ENCODE results near the gene TMEM74B. TPM values are rescaled to one million over a fixed set of nuclear protein-coding genes. Genes with fewer than 3 reads are reported as not detected.

The TMEM74B gene
- total RNA-seq, 1 donor from 2014 or later: not detected

- no peak for TF ChIP-seq CTCF (IDR thresholded peaks at IDR 0.05)
- Histone ChIP-seq H3K9me3 (no peaks in the 10 kb centered on the region), H3K36me3 (no peaks in the 10 kb centered on the region), H3K4me3 (no peak overlapping the region), H3K4me1 (no peaks in the 10 kb centered on the region), H3K27ac (no peak overlapping the region), H3K27me3 (no peaks in the 10 kb centered on the region)
- intact Hi-C loops (cut with DNase I): no loop called here
- DNase-seq (ENCODE audit: low spot score in 2 of 2): no peak
These were observed 21.0 kb upstream of the TMEM74B start for GRCh38 chr20:1205802-1206201.

GRCh38 chr20:1204576-1204975 is 19.8 kb upstream of the TMEM74B start:
- no peak for DNase-seq (ENCODE audit: low spot score in 2 of 2)
- Histone ChIP-seq H3K27me3 (no peaks in the 10 kb centered on the region), H3K27ac (no peak overlapping the region), H3K4me1 (no peaks in the 10 kb centered on the region), H3K9me3 (no peaks in the 10 kb centered on the region), H3K36me3 (no peaks in the 10 kb centered on the region), H3K4me3 (no peak overlapping the region)
- no peak for TF ChIP-seq CTCF (IDR thresholded peaks at IDR 0.05)
- intact Hi-C loops (cut with DNase I): no loop called here

GRCh38 chr20:1204113-1204512 is 19.3 kb upstream of the TMEM74B start:
- Histone ChIP-seq H3K36me3 (no peaks in the 10 kb centered on the region), H3K4me1 (no peaks in the 10 kb centered on the region), H3K9me3 (no peaks in the 10 kb centered on the region), H3K4me3 (no peak overlapping the region), H3K27me3 (no peaks in the 10 kb centered on the region), H3K27ac (no peak overlapping the region)
- no peak for TF ChIP-seq CTCF (IDR thresholded peaks at IDR 0.05)
- DNase-seq (ENCODE audit: low spot score in 2 of 2): no peak
- intact Hi-C loops (cut with DNase I): no loop called here

- Histone ChIP-seq H3K4me1 (no peaks in the 10 kb centered on the region), H3K36me3 (no peaks in the 10 kb centered on the region), H3K27me3 (no peaks in the 10 kb centered on the region), H3K4me3 (no peak overlapping the region), H3K9me3 (no peaks in the 10 kb centered on the region), H3K27ac (no peak overlapping the region)
- TF ChIP-seq CTCF (IDR thresholded peaks at IDR 0.05): no peak
- intact Hi-C loops (cut with DNase I): no loop called here
- DNase-seq (ENCODE audit: low spot score in 2 of 2): no peak
These were observed 18.8 kb upstream of the TMEM74B start for GRCh38 chr20:1203630-1204029.

- intact Hi-C loops (cut with DNase I): no loop called here
- no peak for TF ChIP-seq CTCF (IDR thresholded peaks at IDR 0.05)
These were observed 18.2 kb upstream of the TMEM74B start, which contains the start of gene C20orf202 for GRCh38 chr20:1202762-1203504. Gene C20orf202 (plus strand): TSS chr20:1203454. CDS start chr20:1203586, 132 bp downstream.

More at GRCh38 chr20:1202762-1203504, 18.2 kb upstream of the TMEM74B start, which contains the start of gene C20orf202:
- Histone ChIP-seq H3K4me1 (no peaks in the 10 kb centered on the region), H3K9me3 (no peaks in the 10 kb centered on the region), H3K36me3 (no peaks in the 10 kb centered on the region), H3K4me3 (no peak within 1 kb of the TSS), H3K27ac (no peak within 1 kb of the TSS), H3K27me3 (no peaks in the 10 kb centered on the region)
- no peak for DNase-seq (ENCODE audit: low spot score in 2 of 2)
